IMR-90 (cell line): ENCODE measurements around the gene TAL2. TPM values are rescaled to one million over a fixed set of nuclear protein-coding genes. Genes with fewer than 3 reads are reported as not detected.
"Not testable (repeated sequence)": the region's sequence is repeated elsewhere in the genome, so short reads cannot be mapped to it uniquely, and the experiment has no call there.

ENCODE experiments used
- ATAC-seq: fragments of 200-7000 bp; cut with Tn5 transposase; 2 replicates; pipeline ENCODE4 v1.9.1; 2020; ENCODE audit warnings: low read depth, mild to moderate bottlenecking, moderate library complexity
- BruUV-seq: library from RNA; stranded (reverse); fragments of 400-500 nt; replicated peaks from 2 replicates; lab custom pipeline; 2021; lab: Mats Ljungman, UMichigan
- CTCF ChIA-PET: fragments of 300-600 bp; formaldehyde crosslinking; extraction: SDS; loops from one replicate; lab custom pipeline; 2021; ENCODE audit warnings: antibody characterized with exemption; lab: Yijun Ruan, JAX
- POLR2A ChIA-PET: fragments of 300-600 bp; sonication (Branson Sonifier 250); formaldehyde crosslinking; loops from one replicate; lab custom pipeline; 2022; ENCODE audit warnings: antibody characterized with exemption; ENCODE audit not compliant: unreplicated experiment; lab: Charles Lee
- DNase-seq: peaks from one replicate; pipeline ENCODE4 v3.0.0; 2013
- H2AFZ ChIP-seq: replicated peaks from 2 replicates; pipeline ENCODE3; 2013; ENCODE audit warnings: low read length, mild to moderate bottlenecking; ENCODE audit not compliant: poor library complexity
- H2AK5ac ChIP-seq: 2 replicates; pipeline ENCODE4 v1.6.1; 2013; ENCODE audit warnings: low read depth, low read length, inconsistent platforms
- H2AK9ac ChIP-seq: replicated peaks from 2 replicates; pipeline ENCODE3; 2013; ENCODE audit warnings: mild to moderate bottlenecking, low read depth, low read length, moderate library complexity; ENCODE audit not compliant: poor library complexity
- H2BK120ac ChIP-seq: 2 replicates; pipeline ENCODE4 v1.6.1; 2013; ENCODE audit warnings: low read depth, low read length, inconsistent platforms
- H2BK15ac ChIP-seq: 3 replicates; pipeline ENCODE4 v1.6.1; 2013; ENCODE audit warnings: low read depth, low read length, inconsistent platforms
- H2BK20ac ChIP-seq: 2 replicates; pipeline ENCODE4 v1.6.1; 2013; ENCODE audit warnings: low read depth, mild to moderate bottlenecking, inconsistent platforms, low read length, moderate library complexity
- H2BK5ac ChIP-seq: 2 replicates; pipeline ENCODE4 v1.6.1; 2013; ENCODE audit warnings: mild to moderate bottlenecking, low read depth, low read length, inconsistent platforms; ENCODE audit not compliant: poor library complexity, severe bottlenecking
- H3K14ac ChIP-seq: replicated peaks from 2 replicates; pipeline ENCODE4 v1.6.1; 2013; ENCODE audit warnings: low read depth, low read length, inconsistent platforms
- H3K18ac ChIP-seq: 2 replicates; pipeline ENCODE4 v1.6.1; 2013; ENCODE audit warnings: low read depth, low read length, control low read depth
- H3K23ac ChIP-seq: 2 replicates; pipeline ENCODE4 v1.6.1; 2013; ENCODE audit warnings: low read depth, low read length, inconsistent platforms
- H3K27ac ChIP-seq: 2 replicates; pipeline ENCODE4 v1.5.1; 2013; ENCODE audit warnings: mild to moderate bottlenecking, control low read depth, low read length; ENCODE audit not compliant: insufficient read depth
- H3K27me3 ChIP-seq: 2 replicates; pipeline ENCODE4 v1.6.1; 2013; ENCODE audit warnings: low read length; ENCODE audit not compliant: control insufficient read depth, insufficient read depth
- H3K36me3 ChIP-seq: 2 replicates; pipeline ENCODE4 v1.6.1; 2013; ENCODE audit warnings: low read length, mixed read lengths; ENCODE audit not compliant: control insufficient read depth, insufficient read depth
- H3K4ac ChIP-seq: 2 replicates; pipeline ENCODE4 v1.6.1; 2013; ENCODE audit warnings: low read depth, low read length, inconsistent platforms
- H3K4me1 ChIP-seq: 2 replicates; pipeline ENCODE4 v1.6.1; 2013; ENCODE audit warnings: low read length, mixed read lengths; ENCODE audit not compliant: control insufficient read depth, insufficient read depth
- H3K4me2 ChIP-seq: 2 replicates; pipeline ENCODE4 v1.6.1; 2013; ENCODE audit warnings: low read depth, mild to moderate bottlenecking, control low read depth, low read length, moderate library complexity
- H3K4me3 ChIP-seq: 2 replicates; pipeline ENCODE4 v1.5.1; 2013; ENCODE audit warnings: low read depth, mild to moderate bottlenecking, control low read depth, low read length, moderate library complexity; ENCODE audit not compliant: insufficient read depth
- H3K56ac ChIP-seq: 2 replicates; pipeline ENCODE4 v1.6.1; 2013; ENCODE audit warnings: low read length, inconsistent platforms; ENCODE audit not compliant: insufficient read depth; ENCODE audit errors: extremely low read depth
- H3K79me1 ChIP-seq, 2 experiments: 2 replicates each; pipeline ENCODE4 v1.6.1; 2013; ENCODE audit warnings: low read length in 2 of 2, inconsistent platforms in 1 of 2, low read depth in 1 of 2
- H3K9ac ChIP-seq: 2 replicates; pipeline ENCODE4 v1.6.1; 2013; ENCODE audit warnings: low read depth, low read length, control low read depth
- H3K9me1 ChIP-seq: 2 replicates; pipeline ENCODE4 v1.6.1; 2013; ENCODE audit warnings: low read length, inconsistent platforms; ENCODE audit not compliant: insufficient read depth
- H3K9me3 ChIP-seq: 2 replicates; pipeline ENCODE4 v1.6.1; 2013; ENCODE audit warnings: low read length; ENCODE audit not compliant: control insufficient read depth, insufficient read depth
- H4K20me1 ChIP-seq: 2 replicates; pipeline ENCODE4 v1.6.1; 2013; ENCODE audit warnings: low read length, inconsistent platforms; ENCODE audit not compliant: insufficient read depth
- H4K5ac ChIP-seq: 2 replicates; pipeline ENCODE4 v1.6.1; 2013; ENCODE audit warnings: mild to moderate bottlenecking, low read depth, low read length, control low read depth
- H4K8ac ChIP-seq, 2 experiments: 2 replicates each; pipeline ENCODE4 v1.6.1; 2013; ENCODE audit warnings: low read depth in 2 of 2, low read length in 2 of 2, control low read depth in 1 of 2, inconsistent platforms in 1 of 2
- H4K91ac ChIP-seq: 2 replicates; pipeline ENCODE4 v1.6.1; 2013; ENCODE audit warnings: low read depth, low read length, inconsistent platforms; ENCODE audit not compliant: insufficient read depth
- RAD21 ChIP-seq: IDR thresholded peaks from 2 replicates; pipeline ENCODE4 v1.6.1; 2012; ENCODE audit warnings: low read length, improper control_type of control experiment
- WGBS, 2 experiments: methylation state at CpG; one replicate each; pipeline versions ENCODE4 v1.1.5 to v1.1.7; 2013; ENCODE audit warnings: missing lambda C conversion rate in 2 of 2; ENCODE audit not compliant: insufficient read length in 1 of 2; ENCODE audit errors: extremely low coverage in 2 of 2; 5-methylcytosine and 5-hydroxymethylcytosine counted together
- dilution Hi-C: fragments of 300-500 bp; cut with HindIII; formaldehyde crosslinking; loops from one replicate; pipeline ENCODE4 v1.14.3; 2018; ENCODE audit warnings: low sequenced_read_pairs; ENCODE audit not compliant: unreplicated experiment
- in situ Hi-C: fragments of 300-500 bp; cut with MboI; formaldehyde crosslinking; loops from 3 replicates; pipeline ENCODE4 v1.14.3; 2019; ENCODE audit warnings: low sequenced_read_pairs, inconsistent platforms, mixed read lengths
- intact Hi-C: fragments of 100-400 bp; cut with micrococcal nuclease; formaldehyde crosslinking; loops from 2 replicates; pipeline ENCODE4 v1.10.0; 2022
- polyA plus RNA-seq, 3 experiments: library from polyadenylated mRNA; depleted of rRNA; stranded (reverse); fragments of >200 nt; gene quantifications; 2 replicates each; pipeline ENCODE4 v1.2.3, GENCODE V29; 2012; ENCODE audit warnings: low replicate concordance in 1 of 3
- total RNA-seq: library from RNA; depleted of rRNA; stranded (reverse); fragments of >200 nt; gene quantifications from 2 replicates; pipeline ENCODE4 v1.2.3, GENCODE V29; 2012

TAL2 gene
- total and polyA plus RNA-seq, 2 of the 4 experiments (the other 2 are of a cell fraction): 0.26 TPM; not detected in 1

DNA sequence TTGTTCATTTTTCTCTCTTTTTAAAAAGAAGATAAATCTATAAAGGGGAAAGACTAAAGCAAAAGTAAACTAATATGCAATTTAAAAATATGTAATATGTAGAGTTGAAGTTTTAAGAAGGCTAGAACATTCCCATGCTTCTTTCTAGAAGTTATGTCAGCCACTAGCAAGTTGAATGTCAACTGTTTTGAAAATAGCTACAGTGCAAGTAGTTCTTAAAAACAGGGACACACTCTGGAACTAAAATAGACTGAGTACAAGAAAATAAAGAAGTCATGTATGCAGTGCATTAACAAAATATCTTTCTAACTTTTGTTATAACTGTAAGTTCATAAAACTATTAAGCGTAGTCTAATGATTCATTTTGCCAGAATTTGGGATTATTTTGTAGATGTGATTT, 40.0 kb downstream of the TAL2 start:
- no peak for ATAC-seq
- Histone ChIP-seq H4K91ac (no peak overlapping the region), H3K4me2 (no peak overlapping the region), H4K5ac (no peak overlapping the region), H2BK120ac (no peak overlapping the region), H4K8ac (no peak overlapping the region), H3K9me1 (no peaks in the 10 kb centered on the region), H3K9me3 (no peaks in the 10 kb centered on the region), H3K56ac (no peak overlapping the region), H3K18ac (no peak overlapping the region), H3K14ac (no peak overlapping the region), H2AK5ac (no peak overlapping the region), H2AFZ (no peak overlapping the region), H3K79me1 (no peaks in the 10 kb centered on the region; a peak in 1 of 4 replicates), H2AK9ac (no peak overlapping the region), H3K23ac (no peak overlapping the region), H3K27me3 (no peaks in the 10 kb centered on the region), H2BK20ac (no peak overlapping the region), H2BK5ac (no peak overlapping the region), H2BK15ac (no peak overlapping the region), H4K20me1 (no peaks in the 10 kb centered on the region), H3K4me1 (no peaks in the 10 kb centered on the region), H3K4ac (no peak overlapping the region), H3K36me3 (no peaks in the 10 kb centered on the region), H3K4me3 (no peak overlapping the region), H3K9ac (no peak overlapping the region), H3K27ac (no peak overlapping the region)
- ChIA-PET POLR2A (no interaction called here), CTCF (no interaction called here)
- no TSS peak for BruUV-seq
- in situ Hi-C loops (no loop called here), intact Hi-C loops (no loop called here), dilution Hi-C loops (no loop called here)
- TF ChIP-seq RAD21: no peak
- DNase-seq: no peak
- no CpG with 5 or more reads among the region's 1 CpG for WGBS, 2 experiments

DNA sequence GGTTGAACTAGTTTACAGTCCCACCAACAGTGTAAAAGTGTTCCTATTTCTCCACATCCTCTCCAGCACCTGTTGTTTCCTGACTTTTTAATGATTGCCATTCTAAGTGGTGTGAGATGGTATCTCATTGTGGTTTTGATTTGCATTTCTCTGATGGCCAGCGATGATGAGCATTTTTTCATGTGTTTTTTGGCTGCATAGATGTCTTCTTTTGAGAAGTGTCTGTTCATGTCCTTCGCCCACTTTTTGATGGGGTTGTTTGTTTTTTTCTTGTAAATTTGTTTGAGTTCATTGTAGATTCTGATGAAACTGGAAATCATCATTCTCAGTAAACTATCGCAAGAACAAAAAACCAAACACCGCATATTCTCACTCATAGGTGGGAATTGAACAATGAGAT, 41.4 kb downstream of the TAL2 start:
- H2BK5ac ChIP-seq, H2AFZ ChIP-seq, POLR2A ChIA-PET, H2BK20ac ChIP-seq, H2AK9ac ChIP-seq, H4K5ac ChIP-seq, BruUV-seq, H2AK5ac ChIP-seq, H3K9me3 ChIP-seq, DNase-seq, H2BK120ac ChIP-seq, H3K9me1 ChIP-seq, H4K20me1 ChIP-seq, H3K27me3 ChIP-seq, H3K18ac ChIP-seq, H3K9ac ChIP-seq, H2BK15ac ChIP-seq, H3K27ac ChIP-seq, in situ Hi-C loops, H3K14ac ChIP-seq, H4K91ac ChIP-seq, ATAC-seq, intact Hi-C loops, CTCF ChIA-PET, H3K23ac ChIP-seq, H3K4me1 ChIP-seq, H3K4me2 ChIP-seq, H4K8ac ChIP-seq, dilution Hi-C loops, H3K4ac ChIP-seq, H3K4me3 ChIP-seq, H3K79me1 ChIP-seq, H3K56ac ChIP-seq, H3K36me3 ChIP-seq: not testable (repeated sequence)
- WGBS, 2 experiments: no CpG with 5 or more reads among the region's 4 CpGs
